A549 (cell line): Measurements from ENCODE around the gene UVSSA. TPM values are rescaled to one million over a fixed set of nuclear protein-coding genes. Genes with fewer than 3 reads are reported as not detected.

Experiments
- ATAC-seq, 2 experiments: fragments of 200-7000 bp in 1 of 2; fragments of >200 bp in 1 of 2; cut with Nextera tagmentation in 1 of 2; cut with Tn5 transposase in 1 of 2; 3 replicates each; pipeline versions ENCODE4 v1.8.0 to v1.9.1; 2018 to 2020; ENCODE audit warnings: mild to moderate bottlenecking in 1 of 2, moderate library complexity in 1 of 2
- CTCF ChIA-PET: fragments of 300-600 bp; sonication (Branson Sonifier 250); formaldehyde crosslinking; extraction: SDS; loops from one replicate; lab custom pipeline; 2021; ENCODE audit warnings: antibody characterized with exemption, inconsistent platforms; lab: Yijun Ruan, JAX
- POLR2A ChIA-PET: fragments of 350-600 bp; formaldehyde crosslinking; extraction: SDS; loops from one replicate; lab custom pipeline; 2021; ENCODE audit warnings: antibody characterized with exemption, inconsistent platforms; lab: Yijun Ruan, JAX
- DNase-seq, 2 experiments: peaks; one replicate each; pipeline versions ENCODE4 v3.0.0 to v3.0.0-alpha.2; 2011 to 2016; ENCODE audit warnings: low read depth in 1 of 2, low spot score in 1 of 2
- FAIRE-seq: peaks from 2 replicates; lab custom pipeline; 2011; peaks lifted over from hg19 to GRCh38; lab: Jason Lieb, UNC
- H3K27ac ChIP-seq, 2 experiments: fragments of >200 bp; sonication (Bioruptor Twin); formaldehyde crosslinking; 3 replicates each; pipeline ENCODE4 v1.5.1; 2016 to 2017
- H3K4me1 ChIP-seq: fragments of >200 bp; sonication (Bioruptor Twin); formaldehyde crosslinking; 3 replicates; pipeline ENCODE4 v1.6.1; 2016
- H3K4me2 ChIP-seq: fragments of >200 bp; sonication (Bioruptor Twin); formaldehyde crosslinking; 3 replicates; pipeline ENCODE4 v1.6.1; 2016
- H3K4me3 ChIP-seq: fragments of >200 bp; sonication (Bioruptor Twin); formaldehyde crosslinking; 3 replicates; pipeline ENCODE4 v1.5.1; 2016
- H3K9me3 ChIP-seq: fragments of >200 bp; sonication (Bioruptor Twin); formaldehyde crosslinking; 3 replicates; pipeline ENCODE4 v1.6.1; 2016
- BHLHE40 ChIP-seq: IDR thresholded peaks from 2 replicates; pipeline ENCODE4 v1.6.1; 2012; ENCODE audit warnings: low read depth, low read length, inconsistent platforms
- CBX8 ChIP-seq: fragments of 200-600 bp; sonication (generic); IDR thresholded peaks from 2 replicates; pipeline ENCODE4 v1.6.1; 2016
- EHF ChIP-seq: fragments of 250-450 bp; sonication (Bioruptor Pico); IDR thresholded peaks from 2 replicates; pipeline ENCODE4 v1.5.0; 2020; ENCODE audit warnings: mild to moderate bottlenecking
- EP300 ChIP-seq, 2 experiments: fragments of >200 bp; sonication (Bioruptor Twin); formaldehyde crosslinking; IDR thresholded peaks; 2 replicates in 1 of 2; 3 replicates in 1 of 2; pipeline ENCODE4 v1.6.1; 2016 to 2017
- FOSB ChIP-seq: fragments of 250-450 bp; sonication (Bioruptor Pico); IDR thresholded peaks from 2 replicates; pipeline ENCODE4 v1.5.0; 2020; ENCODE audit warnings: mild to moderate bottlenecking, moderate library complexity
- FOSL2 ChIP-seq, 2 experiments: fragments of 450-650 bp in 1 of 2; fragments of >200 bp in 1 of 2; sonication (Bioruptor Twin) in 1 of 2; formaldehyde crosslinking; IDR thresholded peaks; 2 replicates each; pipeline versions ENCODE4 v1.5.0 to v1.6.1; 2016 to 2020; ENCODE audit warnings: mild to moderate bottlenecking in 1 of 2, moderate library complexity in 1 of 2
- FOXS1 ChIP-seq: fragments of 250-450 bp; sonication (Bioruptor Pico); IDR thresholded peaks from 2 replicates; pipeline ENCODE4 v1.5.0; 2020; ENCODE audit warnings: mild to moderate bottlenecking, moderate library complexity
- JUNB ChIP-seq: fragments of >200 bp; sonication (Bioruptor Twin); formaldehyde crosslinking; IDR thresholded peaks from 2 replicates; pipeline ENCODE4 v1.6.1; 2016
- KDM1A ChIP-seq: fragments of 200-600 bp; sonication (generic); IDR thresholded peaks from 2 replicates; pipeline ENCODE4 v1.6.1; 2016; ENCODE audit warnings: low read depth, mild to moderate bottlenecking
- MAFK ChIP-seq: fragments of 450-650 bp; IDR thresholded peaks from 2 replicates; pipeline ENCODE4 v1.6.1; 2014; ENCODE audit not compliant: partially characterized antibody
- NPAS2 ChIP-seq: fragments of 250-450 bp; sonication (Bioruptor Pico); IDR thresholded peaks from 2 replicates; pipeline ENCODE4 v1.8.0; 2022; ENCODE audit warnings: mild to moderate bottlenecking, moderate library complexity, borderline replicate concordance
- PHF8 ChIP-seq: fragments of 200-600 bp; sonication (generic); IDR thresholded peaks from 2 replicates; pipeline ENCODE4 v1.6.1; 2016; ENCODE audit warnings: low read depth, mild to moderate bottlenecking, antibody characterized with exemption, moderate library complexity, borderline replicate concordance
- POLR2A ChIP-seq: IDR thresholded peaks from 2 replicates; pipeline ENCODE4 v1.6.1; 2012; ENCODE audit warnings: mild to moderate bottlenecking, low read length
- RAD21 ChIP-seq, 2 experiments: fragments of >200 bp in 1 of 2; sonication (Bioruptor Twin) in 1 of 2; formaldehyde crosslinking in 1 of 2; IDR thresholded peaks in 1 of 2; conservative IDR thresholded peaks in 1 of 2; 2 replicates in 1 of 2; 3 replicates in 1 of 2; pipeline ENCODE4 v1.6.1; 2012 to 2018; ENCODE audit warnings: inconsistent platforms in 1 of 2
- RARB ChIP-seq: fragments of 250-450 bp; sonication (Bioruptor Pico); IDR thresholded peaks from 2 replicates; pipeline ENCODE4 v1.8.0; 2021; ENCODE audit warnings: mild to moderate bottlenecking, moderate library complexity
- RFX5 ChIP-seq: fragments of 450-650 bp; IDR thresholded peaks from 2 replicates; pipeline ENCODE4 v1.7.1; 2014; ENCODE audit warnings: antibody characterized with exemption, mild to moderate bottlenecking, moderate library complexity
- RNF2 ChIP-seq: fragments of 200-600 bp; sonication (generic); IDR thresholded peaks from 2 replicates; pipeline ENCODE4 v1.6.1; 2016; ENCODE audit warnings: low read depth, mild to moderate bottlenecking, antibody characterized with exemption, moderate library complexity, borderline replicate concordance
- SMC3 ChIP-seq: fragments of >200 bp; sonication (Bioruptor Twin); formaldehyde crosslinking; IDR thresholded peaks from 3 replicates; pipeline ENCODE4 v1.6.1; 2018; ENCODE audit warnings: inconsistent platforms
- TP53 ChIP-seq: fragments of 250-450 bp; sonication (Bioruptor Pico); IDR thresholded peaks from 2 replicates; pipeline ENCODE4 v1.5.0; 2021; ENCODE audit warnings: mild to moderate bottlenecking, moderate library complexity
- ZNF302 ChIP-seq: fragments of 250-450 bp; sonication (Bioruptor Pico); IDR thresholded peaks from 2 replicates; pipeline ENCODE4 v1.9.0; 2021; ENCODE audit warnings: inconsistent platforms, mild to moderate bottlenecking, moderate library complexity
- ZSCAN20 ChIP-seq: fragments of 250-450 bp; sonication (Bioruptor Pico); IDR thresholded peaks from 2 replicates; pipeline ENCODE4 v1.8.0; 2022; ENCODE audit warnings: mild to moderate bottlenecking, moderate library complexity
- WGBS: methylation state at CpG from one replicate; pipeline ENCODE4 v1.1.6; 2017; ENCODE audit errors: missing lambda C conversion rate; 5-methylcytosine and 5-hydroxymethylcytosine counted together
- polyA plus RNA-seq, 4 experiments: library from polyadenylated mRNA; depleted of rRNA in 3 of 4; stranded (reverse); fragments of >200 nt; fragmentation: RNase III in 1 of 4; extraction: RNeasy Plus Mini Kit Qiagen cat#74134 plus additional on column Dnase treatment in 1 of 4; gene quantifications; 2 replicates in 3 of 4; 3 replicates in 1 of 4; pipeline ENCODE4 v1.2.3, GENCODE V29; 2011 to 2017
- TF ChIP-seq, protein P1 (sequence below): fragments of 250-450 bp; sonication (Bioruptor Pico); IDR thresholded peaks from 2 replicates; pipeline ENCODE4 v1.5.0; 2021; ENCODE audit warnings: mild to moderate bottlenecking, moderate library complexity, borderline replicate concordance
- TF ChIP-seq, protein P2 (sequence below): fragments of 200-600 bp; sonication (generic); IDR thresholded peaks from 2 replicates; pipeline ENCODE4 v1.6.1; 2016; ENCODE audit warnings: antibody characterized with exemption, mild to moderate bottlenecking, moderate library complexity

Gene UVSSA
- polyA plus RNA-seq, 2 of the 4 experiments (the other 2 are of a cell fraction), result 4.5 to 6.9 TPM

- WGBS, result 81% methylated on average over 9 of the region's 13 CpGs
- Histone ChIP-seq H3K4me2 (no peak overlapping the region), H3K9me3 (no peaks in the 10 kb centered on the region; the same call in 1 of the 3 replicates), H3K27ac (no peak overlapping the region), H3K4me3 (no peak overlapping the region), H3K4me1 (no peaks in the 10 kb centered on the region)
- no peak for DNase-seq
- TF ChIP-seq, protein P1, sequence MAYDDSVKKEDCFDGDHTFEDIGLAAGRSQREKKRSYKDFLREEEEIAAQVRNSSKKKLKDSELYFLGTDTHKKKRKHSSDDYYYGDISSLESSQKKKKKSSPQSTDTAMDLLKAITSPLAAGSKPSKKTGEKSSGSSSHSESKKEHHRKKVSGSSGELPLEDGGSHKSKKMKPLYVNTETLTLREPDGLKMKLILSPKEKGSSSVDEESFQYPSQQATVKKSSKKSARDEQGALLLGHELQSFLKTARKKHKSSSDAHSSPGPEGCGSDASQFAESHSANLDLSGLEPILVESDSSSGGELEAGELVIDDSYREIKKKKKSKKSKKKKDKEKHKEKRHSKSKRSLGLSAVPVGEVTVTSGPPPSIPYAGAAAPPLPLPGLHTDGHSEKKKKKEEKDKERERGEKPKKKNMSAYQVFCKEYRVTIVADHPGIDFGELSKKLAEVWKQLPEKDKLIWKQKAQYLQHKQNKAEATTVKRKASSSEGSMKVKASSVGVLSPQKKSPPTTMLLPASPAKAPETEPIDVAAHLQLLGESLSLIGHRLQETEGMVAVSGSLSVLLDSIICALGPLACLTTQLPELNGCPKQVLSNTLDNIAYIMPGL (CRISPR knock-in tag), result no peak
- TF ChIP-seq JUNB (no peak), CBX8 (no peak), NPAS2 (no peak), TP53 (CRISPR knock-in tag) (no peak), EP300 (IDR thresholded peaks at IDR 0.05) (no peak), RAD21 (conservative IDR thresholded peaks at IDR 0.05 in 1 of 2, IDR thresholded peaks at IDR 0.05 in 1 of 2) (no peak), RFX5 (no peak), BHLHE40 (no peak), SMC3 (no peak)
- POLR2A ChIA-PET, result no interaction called here
- ATAC-seq, result no peak
- FAIRE-seq, result no peak
- CTCF ChIA-PET, result no interaction called here
Observed at GRCh38 chr4:1395941-1396805, 49.2 kb downstream of the UVSSA start.

DNA sequence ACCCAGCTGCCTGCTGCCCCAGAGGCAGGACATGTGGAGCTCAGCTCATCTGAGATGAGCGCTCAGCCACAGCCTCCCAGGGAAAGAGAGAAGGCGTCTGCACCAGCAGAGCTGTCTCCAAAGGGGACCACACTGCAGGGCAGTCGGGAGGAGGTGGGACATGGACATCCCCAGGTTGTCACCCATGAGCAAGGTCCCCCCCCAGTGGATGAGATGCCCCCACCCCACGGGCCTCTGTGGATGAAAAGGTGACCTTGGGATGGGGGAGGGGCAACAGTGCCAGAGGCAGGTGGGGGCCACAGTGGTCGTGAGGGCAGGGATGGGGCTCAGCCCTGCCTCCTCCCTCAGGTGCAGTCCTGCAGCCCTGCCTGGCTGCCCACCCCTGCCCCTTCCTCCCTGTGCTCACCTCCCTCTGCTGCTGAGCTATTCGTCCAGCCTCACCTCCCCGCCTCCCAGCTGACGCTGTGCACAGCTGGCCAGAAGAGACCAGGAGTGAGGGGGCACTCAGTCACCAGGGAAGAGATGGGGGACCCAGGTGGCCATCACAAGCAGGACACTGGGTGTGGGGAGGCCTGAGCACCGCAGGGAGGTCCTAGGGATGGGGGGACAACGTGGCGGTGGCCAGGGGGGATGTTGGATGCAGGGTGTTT, 49.9 kb downstream of the UVSSA start:
- H3K4me3 ChIP-seq, result no peak overlapping the region
- WGBS, result 40% methylated on average over 2 of the region's 11 CpGs
- DNase-seq (no peak), FAIRE-seq (no peak), ATAC-seq (no peak)
- no peak overlapping the region for H3K4me2 ChIP-seq
- no peaks in the 10 kb centered on the region; the same call in 1 of the 3 replicates for H3K9me3 ChIP-seq
- TF ChIP-seq PHF8 (no peak), FOSL2 (IDR thresholded peaks at IDR 0.05) (no peak), FOSL2 (CRISPR knock-in tag; IDR thresholded peaks at IDR 0.05) (no peak)
- H3K27ac ChIP-seq, result no peak overlapping the region
- ChIA-PET CTCF (no interaction called here), POLR2A (no interaction called here)
- no peaks in the 10 kb centered on the region for H3K4me1 ChIP-seq

- TF ChIP-seq RNF2 (no peak), RARB (no peak), CBX8 (no peak), ZSCAN20 (no peak), EHF (no peak), KDM1A (no peak), ZNF302 (CRISPR knock-in tag) (no peak), MAFK (no peak), FOSB (CRISPR knock-in tag) (no peak), POLR2A (no peak), BHLHE40 (no peak), JUNB (no peak), FOXS1 (no peak), NPAS2 (no peak)
- TF ChIP-seq, protein P2, sequence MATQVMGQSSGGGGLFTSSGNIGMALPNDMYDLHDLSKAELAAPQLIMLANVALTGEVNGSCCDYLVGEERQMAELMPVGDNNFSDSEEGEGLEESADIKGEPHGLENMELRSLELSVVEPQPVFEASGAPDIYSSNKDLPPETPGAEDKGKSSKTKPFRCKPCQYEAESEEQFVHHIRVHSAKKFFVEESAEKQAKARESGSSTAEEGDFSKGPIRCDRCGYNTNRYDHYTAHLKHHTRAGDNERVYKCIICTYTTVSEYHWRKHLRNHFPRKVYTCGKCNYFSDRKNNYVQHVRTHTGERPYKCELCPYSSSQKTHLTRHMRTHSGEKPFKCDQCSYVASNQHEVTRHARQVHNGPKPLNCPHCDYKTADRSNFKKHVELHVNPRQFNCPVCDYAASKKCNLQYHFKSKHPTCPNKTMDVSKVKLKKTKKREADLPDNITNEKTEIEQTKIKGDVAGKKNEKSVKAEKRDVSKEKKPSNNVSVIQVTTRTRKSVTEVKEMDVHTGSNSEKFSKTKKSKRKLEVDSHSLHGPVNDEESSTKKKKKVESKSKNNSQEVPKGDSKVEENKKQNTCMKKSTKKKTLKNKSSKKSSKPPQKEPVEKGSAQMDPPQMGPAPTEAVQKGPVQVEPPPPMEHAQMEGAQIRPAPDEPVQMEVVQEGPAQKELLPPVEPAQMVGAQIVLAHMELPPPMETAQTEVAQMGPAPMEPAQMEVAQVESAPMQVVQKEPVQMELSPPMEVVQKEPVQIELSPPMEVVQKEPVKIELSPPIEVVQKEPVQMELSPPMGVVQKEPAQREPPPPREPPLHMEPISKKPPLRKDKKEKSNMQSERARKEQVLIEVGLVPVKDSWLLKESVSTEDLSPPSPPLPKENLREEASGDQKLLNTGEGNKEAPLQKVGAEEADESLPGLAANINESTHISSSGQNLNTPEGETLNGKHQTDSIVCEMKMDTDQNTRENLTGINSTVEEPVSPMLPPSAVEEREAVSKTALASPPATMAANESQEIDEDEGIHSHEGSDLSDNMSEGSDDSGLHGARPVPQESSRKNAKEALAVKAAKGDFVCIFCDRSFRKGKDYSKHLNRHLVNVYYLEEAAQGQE, result no peak
- no peak for DNase-seq
- ChIA-PET CTCF (no interaction called here), POLR2A (no interaction called here)
- Histone ChIP-seq H3K4me3 (no peak overlapping the region), H3K9me3 (no peaks in the 10 kb centered on the region; the same call in 1 of the 3 replicates), H3K27ac (no peak overlapping the region), H3K4me1 (no peaks in the 10 kb centered on the region), H3K4me2 (no peak overlapping the region)
- FAIRE-seq, result no peak
- ATAC-seq, result no peak
- WGBS, result 70% methylated on average over 10 of the region's 22 CpGs
Observed at GRCh38 chr4:1398681-1399507, 51.9 kb downstream of the UVSSA start.
